Measurements from ENCODE around the gene RRP1. TPM values are rescaled to one million over a fixed set of nuclear protein-coding genes. Genes with fewer than 3 reads are reported as not detected.

Gene RRP1
- polyA plus RNA-seq, 1 of the 3 experiments (the other 2 are of a cell fraction): 22.7 TPM

DNA sequence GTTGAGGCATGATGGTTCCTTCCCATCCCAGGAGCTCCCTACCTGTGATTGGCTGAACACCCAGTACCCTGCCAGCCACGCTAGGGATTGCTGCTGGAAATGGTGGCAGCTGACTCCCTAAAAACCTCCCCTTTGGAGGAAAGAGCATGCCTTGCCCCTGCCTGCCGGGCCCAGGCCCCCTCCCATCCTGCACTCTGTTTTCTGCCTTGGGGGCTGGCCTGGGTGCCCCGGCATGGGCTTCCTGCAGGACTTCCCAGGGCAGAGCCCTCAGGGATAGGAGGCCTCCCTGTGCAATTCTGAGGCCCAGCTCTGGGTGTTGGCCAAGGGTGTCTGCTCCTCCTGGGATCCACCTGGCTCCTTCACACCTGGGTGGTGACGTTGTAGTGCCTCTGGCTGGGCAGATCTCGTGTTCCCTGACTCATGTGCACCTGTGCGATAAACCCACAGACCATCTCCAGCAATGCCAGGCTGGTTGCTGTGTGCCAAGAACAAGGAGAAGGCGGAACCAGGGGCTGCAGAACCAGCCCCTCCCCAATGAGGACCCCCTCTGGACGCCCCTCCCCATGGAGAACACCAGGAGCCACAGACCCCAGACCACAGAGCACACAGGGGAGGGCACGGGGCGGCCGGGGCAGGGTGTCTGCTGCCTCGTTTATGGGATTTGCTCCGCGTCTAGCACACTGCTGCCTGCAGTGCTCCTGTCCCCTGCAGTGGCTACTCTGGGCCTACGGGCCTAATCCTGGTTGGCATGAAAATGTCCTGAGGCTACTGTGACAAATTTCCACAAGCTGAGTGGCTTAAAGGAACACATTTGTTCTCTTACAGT, 26.9 kb upstream of the RRP1 start:
- no peak for DNase-seq
- Histone ChIP-seq H3K9me2 (no peaks in the 10 kb centered on the region), H3K4me3 (ENCODE audit: low read depth in 2 of 2, low read length in 1 of 2) (no peak overlapping the region), H3K9me3 (no peaks in the 10 kb centered on the region), H3K27ac (ENCODE audit: low read depth in 2 of 2, low read length in 1 of 2) (no peak overlapping the region), H3K4me1 (ENCODE audit: control insufficient read depth in 1 of 2, insufficient read depth in 2 of 2, low read depth in 1 of 2, low read length in 1 of 2) (no peaks in the 10 kb centered on the region; a peak in 1 of 4 replicates), H3F3A (replicated peaks; ENCODE audit: insufficient read depth) (no peaks in the 10 kb centered on the region), H3K79me2 (ENCODE audit: insufficient read depth) (no peaks in the 10 kb centered on the region), H4K20me1 (ENCODE audit: insufficient read depth) (no peaks in the 10 kb centered on the region), H3K27me3 (ENCODE audit: insufficient read depth) (no peaks in the 10 kb centered on the region), H2AFZ (ENCODE audit: low read depth) (no peak overlapping the region), H3K4me2 (no peak overlapping the region), H3K9ac (no peak overlapping the region), H3K36me3 (replicated peaks in 1 of 2; ENCODE audit: control insufficient read depth in 1 of 2, insufficient read depth in 2 of 2, low read length in 1 of 2) (peaks cover 0 to 31% of the 10 kb centered on the region in 2 experiments)
- no peak for TF ChIP-seq FOXJ3 (CRISPR knock-in tag; IDR thresholded peaks at IDR 0.05)
- no peak for TF ChIP-seq RAD21 (IDR thresholded peaks at IDR 0.05; ENCODE audit: low read length)
- TF ChIP-seq, protein P1, sequence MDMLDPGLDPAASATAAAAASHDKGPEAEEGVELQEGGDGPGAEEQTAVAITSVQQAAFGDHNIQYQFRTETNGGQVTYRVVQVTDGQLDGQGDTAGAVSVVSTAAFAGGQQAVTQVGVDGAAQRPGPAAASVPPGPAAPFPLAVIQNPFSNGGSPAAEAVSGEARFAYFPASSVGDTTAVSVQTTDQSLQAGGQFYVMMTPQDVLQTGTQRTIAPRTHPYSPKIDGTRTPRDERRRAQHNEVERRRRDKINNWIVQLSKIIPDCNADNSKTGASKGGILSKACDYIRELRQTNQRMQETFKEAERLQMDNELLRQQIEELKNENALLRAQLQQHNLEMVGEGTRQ (IDR thresholded peaks at IDR 0.05; ENCODE audit: borderline replicate concordance, low read depth, low read length): no peak
- TF ChIP-seq MEF2A (IDR thresholded peaks at IDR 0.05; ENCODE audit: borderline replicate concordance, low read depth): no peak
- no peak for TF ChIP-seq RCOR1 (IDR thresholded peaks at IDR 0.05; ENCODE audit: low read length)
- TF ChIP-seq GATA2 (CRISPR knock-in tag; IDR thresholded peaks at IDR 0.05): no peak
- TF ChIP-seq, protein P2, sequence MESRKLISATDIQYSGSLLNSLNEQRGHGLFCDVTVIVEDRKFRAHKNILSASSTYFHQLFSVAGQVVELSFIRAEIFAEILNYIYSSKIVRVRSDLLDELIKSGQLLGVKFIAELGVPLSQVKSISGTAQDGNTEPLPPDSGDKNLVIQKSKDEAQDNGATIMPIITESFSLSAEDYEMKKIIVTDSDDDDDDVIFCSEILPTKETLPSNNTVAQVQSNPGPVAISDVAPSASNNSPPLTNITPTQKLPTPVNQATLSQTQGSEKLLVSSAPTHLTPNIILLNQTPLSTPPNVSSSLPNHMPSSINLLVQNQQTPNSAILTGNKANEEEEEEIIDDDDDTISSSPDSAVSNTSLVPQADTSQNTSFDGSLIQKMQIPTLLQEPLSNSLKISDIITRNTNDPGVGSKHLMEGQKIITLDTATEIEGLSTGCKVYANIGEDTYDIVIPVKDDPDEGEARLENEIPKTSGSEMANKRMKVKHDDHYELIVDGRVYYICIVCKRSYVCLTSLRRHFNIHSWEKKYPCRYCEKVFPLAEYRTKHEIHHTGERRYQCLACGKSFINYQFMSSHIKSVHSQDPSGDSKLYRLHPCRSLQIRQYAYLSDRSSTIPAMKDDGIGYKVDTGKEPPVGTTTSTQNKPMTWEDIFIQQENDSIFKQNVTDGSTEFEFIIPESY (IDR thresholded peaks at IDR 0.05; ENCODE audit: borderline replicate concordance, low read depth): no peak
- TF ChIP-seq, protein P3, sequence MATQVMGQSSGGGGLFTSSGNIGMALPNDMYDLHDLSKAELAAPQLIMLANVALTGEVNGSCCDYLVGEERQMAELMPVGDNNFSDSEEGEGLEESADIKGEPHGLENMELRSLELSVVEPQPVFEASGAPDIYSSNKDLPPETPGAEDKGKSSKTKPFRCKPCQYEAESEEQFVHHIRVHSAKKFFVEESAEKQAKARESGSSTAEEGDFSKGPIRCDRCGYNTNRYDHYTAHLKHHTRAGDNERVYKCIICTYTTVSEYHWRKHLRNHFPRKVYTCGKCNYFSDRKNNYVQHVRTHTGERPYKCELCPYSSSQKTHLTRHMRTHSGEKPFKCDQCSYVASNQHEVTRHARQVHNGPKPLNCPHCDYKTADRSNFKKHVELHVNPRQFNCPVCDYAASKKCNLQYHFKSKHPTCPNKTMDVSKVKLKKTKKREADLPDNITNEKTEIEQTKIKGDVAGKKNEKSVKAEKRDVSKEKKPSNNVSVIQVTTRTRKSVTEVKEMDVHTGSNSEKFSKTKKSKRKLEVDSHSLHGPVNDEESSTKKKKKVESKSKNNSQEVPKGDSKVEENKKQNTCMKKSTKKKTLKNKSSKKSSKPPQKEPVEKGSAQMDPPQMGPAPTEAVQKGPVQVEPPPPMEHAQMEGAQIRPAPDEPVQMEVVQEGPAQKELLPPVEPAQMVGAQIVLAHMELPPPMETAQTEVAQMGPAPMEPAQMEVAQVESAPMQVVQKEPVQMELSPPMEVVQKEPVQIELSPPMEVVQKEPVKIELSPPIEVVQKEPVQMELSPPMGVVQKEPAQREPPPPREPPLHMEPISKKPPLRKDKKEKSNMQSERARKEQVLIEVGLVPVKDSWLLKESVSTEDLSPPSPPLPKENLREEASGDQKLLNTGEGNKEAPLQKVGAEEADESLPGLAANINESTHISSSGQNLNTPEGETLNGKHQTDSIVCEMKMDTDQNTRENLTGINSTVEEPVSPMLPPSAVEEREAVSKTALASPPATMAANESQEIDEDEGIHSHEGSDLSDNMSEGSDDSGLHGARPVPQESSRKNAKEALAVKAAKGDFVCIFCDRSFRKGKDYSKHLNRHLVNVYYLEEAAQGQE (IDR thresholded peaks at IDR 0.05; ENCODE audit: low read depth, low read length): no peak
- TF ChIP-seq, protein P4, sequence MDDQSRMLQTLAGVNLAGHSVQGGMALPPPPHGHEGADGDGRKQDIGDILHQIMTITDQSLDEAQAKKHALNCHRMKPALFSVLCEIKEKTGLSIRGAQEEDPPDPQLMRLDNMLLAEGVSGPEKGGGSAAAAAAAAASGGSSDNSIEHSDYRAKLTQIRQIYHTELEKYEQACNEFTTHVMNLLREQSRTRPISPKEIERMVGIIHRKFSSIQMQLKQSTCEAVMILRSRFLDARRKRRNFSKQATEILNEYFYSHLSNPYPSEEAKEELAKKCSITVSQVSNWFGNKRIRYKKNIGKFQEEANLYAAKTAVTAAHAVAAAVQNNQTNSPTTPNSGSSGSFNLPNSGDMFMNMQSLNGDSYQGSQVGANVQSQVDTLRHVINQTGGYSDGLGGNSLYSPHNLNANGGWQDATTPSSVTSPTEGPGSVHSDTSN (IDR thresholded peaks at IDR 0.05): no peak
- no peak for TF ChIP-seq SMC3 (IDR thresholded peaks at IDR 0.05; ENCODE audit: low read depth, low read length)
- TF ChIP-seq RXRA (IDR thresholded peaks at IDR 0.05; ENCODE audit: borderline replicate concordance, low read depth): no peak
- TF ChIP-seq EP300 (IDR thresholded peaks at IDR 0.05; ENCODE audit: borderline replicate concordance in 1 of 2, low read depth in 1 of 2, low read length in 1 of 2): no peak
- TF ChIP-seq MXI1 (IDR thresholded peaks at IDR 0.05; ENCODE audit: low read depth, low read length): no peak
- no peak for TF ChIP-seq POLR2AphosphoS5 (IDR thresholded peaks at IDR 0.05; ENCODE audit: low read depth, low read length)
- no peak for TF ChIP-seq EZH2phosphoT487 (IDR thresholded peaks at IDR 0.05; ENCODE audit: borderline replicate concordance, low read depth)
- TF ChIP-seq TEAD4 (IDR thresholded peaks at IDR 0.05; ENCODE audit: borderline replicate concordance, insufficient read depth): no peak
- TF ChIP-seq JUND (IDR thresholded peaks at IDR 0.05): no peak
- 99% methylated on average over 9 of the region's 15 CpGs for whole genome bisulfite sequencing (ENCODE audit: low lambda C conversion rate)
- ChIA-PET CTCF (interaction anchor here (0.8 to 1.1 kb wide), 2 partner anchors 9 to 27 kb away, joined by 3 to 5 read pairs; partner anchors contain the start of gene RRP1), POLR2A (no interaction called here)
